B cell (primary cell): Measurements from ENCODE around the gene MMP15. TPM values are rescaled to one million over a fixed set of nuclear protein-coding genes. Genes with fewer than 3 reads are reported as not detected.

ENCODE experiments used
- ATAC-seq: fragments of 200-7000 bp; cut with Tn5 transposase; one replicate; pipeline ENCODE4 v1.10.0; 2021; ENCODE audit warnings: low read depth, mild to moderate bottlenecking, moderate number of reproducible peaks, moderate library complexity
- CTCF ChIA-PET: fragments of 350-600 bp; sonication (Branson Sonifier 250); formaldehyde crosslinking; loops from one replicate; lab custom pipeline; 2021; ENCODE audit warnings: antibody characterized with exemption, inconsistent platforms; lab: Charles Lee
- POLR2A ChIA-PET: fragments of 350-600 bp; sonication (Branson Sonifier 250); formaldehyde crosslinking; loops from one replicate; lab custom pipeline; 2021; ENCODE audit warnings: antibody characterized with exemption; lab: Charles Lee
- DNase-seq: peaks from one replicate; pipeline ENCODE4 v3.0.0; 2013
- H2AFZ ChIP-seq: 2 replicates; pipeline ENCODE4 v1.6.1; 2012; ENCODE audit warnings: mild to moderate bottlenecking, low read depth, low read length; ENCODE audit not compliant: insufficient read depth, poor library complexity, severe bottlenecking
- H3K27ac ChIP-seq, 2 donors: 1 replicate in 1 of 2; 2 replicates in 1 of 2; pipeline ENCODE4 v1.5.1; 2012 to 2013; ENCODE audit warnings: low read length in 2 of 2, mild to moderate bottlenecking in 2 of 2, moderate library complexity in 1 of 2
- H3K27me3 ChIP-seq, 4 experiments: fragments of 200-600 bp in 1 of 4; sonication (generic) in 1 of 4; replicated peaks in 1 of 4; 1 replicate in 2 of 4; 2 replicates in 2 of 4; pipeline versions ENCODE4 v1.6.1 to v1.7.0; 2013 to 2016; ENCODE audit warnings: low read length in 3 of 4, mild to moderate bottlenecking in 2 of 4, mixed read lengths in 1 of 4, moderate library complexity in 1 of 4; ENCODE audit not compliant: insufficient read depth in 4 of 4, control insufficient read depth in 3 of 4; ENCODE audit errors: control extremely low read depth in 1 of 4
- H3K36me3 ChIP-seq, 2 experiments: replicated peaks in 1 of 2; 1 replicate in 1 of 2; 2 replicates in 1 of 2; pipeline versions ENCODE4 v1.6.1 to v1.7.1; 2013; ENCODE audit warnings: low read length in 1 of 2; ENCODE audit not compliant: insufficient read depth in 2 of 2, control insufficient read depth in 1 of 2; ENCODE audit errors: control extremely low read depth in 1 of 2, extremely low read depth in 1 of 2
- H3K4me1 ChIP-seq, 2 donors: fragments of 200-600 bp in 1 of 2; sonication (generic) in 1 of 2; 1 replicate in 1 of 2; 2 replicates in 1 of 2; pipeline versions ENCODE4 v1.5.1 to v1.6.1; 2013 to 2017; ENCODE audit warnings: low read length in 2 of 2; ENCODE audit not compliant: control insufficient read depth in 2 of 2, insufficient read depth in 2 of 2
- H3K4me2 ChIP-seq: replicated peaks from 2 replicates; pipeline ENCODE3; 2012; ENCODE audit warnings: mild to moderate bottlenecking, low read depth, low read length; ENCODE audit not compliant: poor library complexity, severe bottlenecking
- H3K4me3 ChIP-seq, 5 experiments: fragments of 200-600 bp in 1 of 5; sonication (generic) in 1 of 5; 1 replicate in 3 of 5; 2 replicates in 2 of 5; pipeline versions ENCODE4 v1.5.1 to v1.7.0; 2011 to 2016; ENCODE audit warnings: low read length in 4 of 5, mild to moderate bottlenecking in 4 of 5, low read depth in 2 of 5, control low read depth in 1 of 5, moderate library complexity in 1 of 5; ENCODE audit not compliant: insufficient read depth in 1 of 5; ENCODE audit errors: control extremely low read depth in 1 of 5, extremely low read depth in 1 of 5
- H3K79me2 ChIP-seq: fragments of 200-600 bp; sonication (generic); one replicate; pipeline ENCODE4 v1.6.0; 2016; ENCODE audit warnings: low read length; ENCODE audit not compliant: control insufficient read depth, insufficient read depth
- H3K9ac ChIP-seq: fragments of 200-600 bp; sonication (generic); 2 replicates; pipeline ENCODE4 v1.6.1; 2017; ENCODE audit warnings: mild to moderate bottlenecking, low read length, moderate library complexity
- H3K9me3 ChIP-seq, 3 donors: one replicate each; pipeline versions ENCODE4 v1.6.1 to v1.7.1; 2013; ENCODE audit warnings: low read length in 2 of 3; ENCODE audit not compliant: control insufficient read depth in 2 of 3, insufficient read depth in 1 of 3; ENCODE audit errors: control extremely low read depth in 1 of 3
- H4K20me1 ChIP-seq: 2 replicates; pipeline ENCODE4 v1.6.0; 2012; ENCODE audit warnings: mild to moderate bottlenecking, low read length; ENCODE audit not compliant: insufficient read depth, control insufficient read depth, poor library complexity, severe bottlenecking
- H3K27ac Mint-ChIP-seq: one replicate; pipeline ENCODE4 v1.8.0; 2021; ENCODE audit warnings: mixed read lengths
- H3K27me3 Mint-ChIP-seq: one replicate; pipeline ENCODE4 v1.8.0; 2021; ENCODE audit warnings: mixed read lengths
- H3K4me1 Mint-ChIP-seq: one replicate; pipeline ENCODE4 v1.8.0; 2021; ENCODE audit warnings: mixed read lengths
- H3K4me3 Mint-ChIP-seq: one replicate; pipeline ENCODE4 v1.8.0; 2021; ENCODE audit warnings: mixed read lengths
- H3K9me3 Mint-ChIP-seq: one replicate; pipeline ENCODE4 v1.8.0; 2022; ENCODE audit warnings: mixed read lengths; ENCODE audit not compliant: insufficient read depth
- EZH2 ChIP-seq: IDR thresholded peaks from 2 replicates; pipeline ENCODE4 v1.6.1; 2012; ENCODE audit warnings: borderline replicate concordance, low read depth, mild to moderate bottlenecking, moderate library complexity, low read length; ENCODE audit not compliant: insufficient read depth, poor library complexity, severe bottlenecking
- WGBS: methylation state at CpG from one replicate; pipeline ENCODE4 v1.1.5; 2013; ENCODE audit warnings: missing lambda C conversion rate; ENCODE audit not compliant: insufficient coverage; 5-methylcytosine and 5-hydroxymethylcytosine counted together
- intact Hi-C: fragments of 100-400 bp; cut with micrococcal nuclease; formaldehyde crosslinking; loops from one replicate; pipeline ENCODE4 v1.10.0; 2022
- polyA plus RNA-seq: library from polyadenylated mRNA; depleted of rRNA; stranded (reverse); fragments of >200 nt; gene quantifications from 2 replicates; pipeline ENCODE4 v1.2.3, GENCODE V29; 2012
- total RNA-seq, 2 donors: library from RNA; stranded (reverse); fragments of 120-200 nt in 1 of 2; gene quantifications; 1 replicate in 1 of 2; 2 replicates in 1 of 2; pipeline versions ENCODE4 v1.2.3 to v1.2.4, GENCODE V29; 2013 to 2022
- TF ChIP-seq, protein P1 (sequence below): fragments of 200-600 bp; IDR thresholded peaks from one replicate; pipeline ENCODE4 v1.8.0; 2022; ENCODE audit warnings: antibody characterized with exemption, mild to moderate bottlenecking

The MMP15 gene
- total and polyA plus RNA-seq, 2 donors (not counting 1 experiment from before 2014, with no cell fraction given): not detected

DNA sequence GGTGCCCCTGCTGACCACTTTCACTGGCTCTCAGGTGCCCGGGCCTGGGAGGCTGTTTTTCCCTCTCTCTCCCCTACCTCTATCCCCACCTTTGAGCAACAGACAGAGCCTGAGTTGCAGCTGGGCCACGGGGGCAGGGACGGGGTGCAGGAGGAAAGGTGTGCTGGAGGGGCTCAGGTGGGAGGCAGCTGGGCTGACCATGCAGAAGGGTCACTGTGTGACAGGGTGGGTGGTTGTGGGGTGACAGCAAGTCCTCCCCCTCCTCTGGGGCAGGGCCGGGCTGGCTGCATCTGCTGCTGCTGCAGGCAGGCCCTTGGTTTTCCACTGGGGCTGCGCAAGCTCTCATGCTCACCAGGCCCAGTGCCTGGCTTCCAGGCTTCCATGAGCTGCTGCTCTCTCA lies 31.7 kb upstream of the MMP15 start:
- H3K27me3 ChIP-seq: no peaks in the 10 kb centered on the region
- ATAC-seq (no peak), DNase-seq (no peak)
- ChIA-PET CTCF (interaction anchor here (1.3 kb wide), 1 partner anchor 11 kb away, joined by 4 read pairs; no protein-coding TSS in a partner anchor), POLR2A (no interaction called here)
- H3K79me2 ChIP-seq: peaks cover 19% of the 10 kb centered on the region
- H3K4me1 ChIP-seq: peaks cover 7 to 14% of the 10 kb centered on the region in 2 donors
- no peak overlapping the region for H3K4me3 ChIP-seq
- no peak overlapping the region for H3K4me2 ChIP-seq
- H2AFZ ChIP-seq: no peak overlapping the region
- peaks cover 39% of the 10 kb centered on the region for H4K20me1 ChIP-seq
- TF ChIP-seq EZH2: no peak
- TF ChIP-seq, protein P1, sequence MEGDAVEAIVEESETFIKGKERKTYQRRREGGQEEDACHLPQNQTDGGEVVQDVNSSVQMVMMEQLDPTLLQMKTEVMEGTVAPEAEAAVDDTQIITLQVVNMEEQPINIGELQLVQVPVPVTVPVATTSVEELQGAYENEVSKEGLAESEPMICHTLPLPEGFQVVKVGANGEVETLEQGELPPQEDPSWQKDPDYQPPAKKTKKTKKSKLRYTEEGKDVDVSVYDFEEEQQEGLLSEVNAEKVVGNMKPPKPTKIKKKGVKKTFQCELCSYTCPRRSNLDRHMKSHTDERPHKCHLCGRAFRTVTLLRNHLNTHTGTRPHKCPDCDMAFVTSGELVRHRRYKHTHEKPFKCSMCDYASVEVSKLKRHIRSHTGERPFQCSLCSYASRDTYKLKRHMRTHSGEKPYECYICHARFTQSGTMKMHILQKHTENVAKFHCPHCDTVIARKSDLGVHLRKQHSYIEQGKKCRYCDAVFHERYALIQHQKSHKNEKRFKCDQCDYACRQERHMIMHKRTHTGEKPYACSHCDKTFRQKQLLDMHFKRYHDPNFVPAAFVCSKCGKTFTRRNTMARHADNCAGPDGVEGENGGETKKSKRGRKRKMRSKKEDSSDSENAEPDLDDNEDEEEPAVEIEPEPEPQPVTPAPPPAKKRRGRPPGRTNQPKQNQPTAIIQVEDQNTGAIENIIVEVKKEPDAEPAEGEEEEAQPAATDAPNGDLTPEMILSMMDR: no peak
- no peak overlapping the region for H3K9ac ChIP-seq
- H3K27ac Mint-ChIP-seq: no peak overlapping the region
- H3K9me3 Mint-ChIP-seq: no peaks in the 10 kb centered on the region
- no peaks in the 10 kb centered on the region for H3K9me3 ChIP-seq
- H3K27ac ChIP-seq: no peak overlapping the region
- 100% methylated on average over 1 of the region's 5 CpGs for WGBS
- intact Hi-C loops: no loop called here
- no peak overlapping the region for H3K4me3 Mint-ChIP-seq
- H3K4me1 Mint-ChIP-seq: peaks cover 15% of the 10 kb centered on the region
- peaks cover 0 to 23% of the 10 kb centered on the region in 2 experiments for H3K36me3 ChIP-seq
- no peaks in the 10 kb centered on the region for H3K27me3 Mint-ChIP-seq

DNA sequence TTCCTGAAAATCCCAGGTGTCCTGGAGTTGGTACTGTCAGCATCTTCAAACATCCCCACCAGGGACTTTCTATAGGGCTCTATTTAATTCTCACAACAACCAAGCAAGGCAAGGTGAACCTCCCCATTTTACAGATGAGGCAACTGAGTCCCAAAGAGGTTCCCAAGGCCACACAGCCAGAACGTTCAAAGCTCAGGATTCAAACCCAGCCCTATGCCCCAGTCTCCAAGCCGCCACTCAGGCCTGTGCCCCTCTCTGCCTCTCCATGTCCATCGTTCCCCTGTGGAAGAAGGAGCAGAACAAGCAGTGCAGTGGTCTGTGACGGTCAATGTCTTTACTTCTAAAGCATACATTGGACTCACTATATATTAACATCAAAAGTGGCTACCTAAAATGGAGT lies 31.2 kb upstream of the MMP15 start:
- 90% methylated on average over 3 of the region's 4 CpGs for WGBS
- peaks cover 0 to 23% of the 10 kb centered on the region in 2 experiments for H3K36me3 ChIP-seq
- H3K9me3 ChIP-seq: no peaks in the 10 kb centered on the region
- no peaks in the 10 kb centered on the region for H3K27me3 ChIP-seq
- no peak overlapping the region for H3K27ac ChIP-seq
- POLR2A ChIA-PET: no interaction called here
- TF ChIP-seq, protein P1: no peak
- TF ChIP-seq EZH2: no peak
- Mint-ChIP-seq H3K9me3 (no peaks in the 10 kb centered on the region), H3K4me3 (no peak overlapping the region), H3K27me3 (no peaks in the 10 kb centered on the region), H3K27ac (no peak overlapping the region), H3K4me1 (peaks cover 20% of the 10 kb centered on the region)
- no peak for ATAC-seq
- no peak overlapping the region for H3K4me2 ChIP-seq
- CTCF ChIA-PET: no interaction called here
- peaks cover 21% of the 10 kb centered on the region for H3K79me2 ChIP-seq
- intact Hi-C loops: no loop called here
- peaks cover 12 to 19% of the 10 kb centered on the region in 2 donors for H3K4me1 ChIP-seq
- DNase-seq: no peak
- peaks cover 41% of the 10 kb centered on the region for H4K20me1 ChIP-seq
- H3K9ac ChIP-seq: no peak overlapping the region
- no peak overlapping the region for H2AFZ ChIP-seq
- no peak overlapping the region for H3K4me3 ChIP-seq
